Sigmoid colon (tissue), 7 donors: ENCODE data around the gene DTNA. TPM values are rescaled to one million over a fixed set of nuclear protein-coding genes. Genes with fewer than 3 reads are reported as not detected.

Experiments used
- DNase-seq: peaks from one replicate; pipeline ENCODE4 v3.0.0-alpha.2; 2019
- H3K27ac ChIP-seq, 4 donors: fragments of 200-600 bp; sonication (generic); one replicate each; pipeline ENCODE4 v1.5.1; 2016 to 2019; ENCODE audit warnings: mild to moderate bottlenecking in 1 of 4
- H3K27me3 ChIP-seq, 3 donors: fragments of 200-600 bp; sonication (generic); one replicate each; pipeline ENCODE4 v1.5.1; 2019; ENCODE audit warnings: mild to moderate bottlenecking in 1 of 3
- H3K36me3 ChIP-seq, 4 donors: fragments of 200-600 bp; sonication (generic); one replicate each; pipeline ENCODE4 v1.5.1; 2016 to 2019
- H3K4me1 ChIP-seq, 4 donors: fragments of 200-600 bp; sonication (generic); one replicate each; pipeline ENCODE4 v1.5.1; 2017 to 2019
- H3K4me3 ChIP-seq, 4 donors: fragments of 200-600 bp; sonication (generic); one replicate each; pipeline ENCODE4 v1.5.1; 2017 to 2019; ENCODE audit warnings: mild to moderate bottlenecking in 2 of 4, moderate library complexity in 1 of 4
- H3K9me3 ChIP-seq, 4 donors: fragments of 200-600 bp in 3 of 4; sonication (generic) in 3 of 4; one replicate each; pipeline versions ENCODE4 v1.5.1 to v1.6.1; 2013 to 2019
- EP300 ChIP-seq, 4 donors: sonication (generic); formaldehyde crosslinking; IDR thresholded peaks; one replicate each; pipeline ENCODE4 v1.6.1; 2017; ENCODE audit warnings: antibody characterized with exemption in 4 of 4
- POLR2A ChIP-seq, 2 donors: fragments of 450-650 bp; IDR thresholded peaks; one replicate each; pipeline ENCODE4 v1.6.1; 2016; ENCODE audit warnings: antibody characterized with exemption in 2 of 2, mild to moderate bottlenecking in 2 of 2, moderate library complexity in 2 of 2
- POLR2AphosphoS5 ChIP-seq, 4 donors: sonication (generic); formaldehyde crosslinking; IDR thresholded peaks; one replicate each; pipeline ENCODE4 v1.6.1; 2017; ENCODE audit warnings: antibody characterized with exemption in 4 of 4
- WGBS, 2 donors: extraction: QIAGEN DNeasy Blood & Tissue Kit; methylation state at CpG; one replicate each; pipeline ENCODE4 v1.1.7; 2013; 5-methylcytosine and 5-hydroxymethylcytosine counted together
- intact Hi-C: fragments of 100-400 bp; cut with DNase I; formaldehyde crosslinking; loops from one replicate; pipeline ENCODE4 v1.15.1; 2023
- polyA plus RNA-seq, 3 donors: library from polyadenylated mRNA; stranded (reverse); fragments of 200-250 nt; gene quantifications; one replicate each; pipeline ENCODE4 v1.2.3, GENCODE V29; 2013
- total RNA-seq, 4 donors: library from RNA; depleted of rRNA; stranded (reverse); fragments of >200 nt; gene quantifications; one replicate each; pipeline ENCODE4 v1.1.0, GENCODE V29; 2016
- TF ChIP-seq, protein P1 (sequence below), 4 experiments: fragments of 450-650 bp in 3 of 4; fragments of 200-600 bp in 1 of 4; IDR thresholded peaks; one replicate each; pipeline ENCODE4 v1.5.1; 2016 to 2019; ENCODE audit warnings: antibody characterized with exemption in 4 of 4, mild to moderate bottlenecking in 3 of 4, moderate library complexity in 2 of 4
- donor health status: healthy with polysubstance abuse.
- donor health status: Bipolar disorder and iron deficiency.
- donor health status: healthy.

The DTNA gene
- total and polyA plus RNA-seq, 7 donors: 1.4 to 140 (median 71.9) TPM

DNA sequence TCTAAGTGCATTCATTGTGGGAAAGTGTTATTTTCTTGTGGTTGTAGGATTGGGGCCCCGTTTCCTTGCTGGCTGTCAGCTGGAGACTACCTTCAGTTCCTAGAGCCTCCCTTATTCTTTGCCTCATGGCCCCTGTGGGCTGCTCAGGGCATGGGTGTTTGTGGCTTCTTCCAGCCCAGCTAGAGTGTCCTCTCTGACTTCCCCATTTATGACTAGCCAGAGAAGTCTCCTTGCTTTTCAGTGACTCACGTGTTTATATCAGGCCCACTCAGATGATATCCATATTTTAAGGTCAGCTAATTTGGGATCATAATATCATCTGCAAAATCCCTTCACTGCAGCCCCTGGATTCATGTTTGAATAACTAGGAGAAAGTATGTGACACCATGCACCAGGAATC is 62.8 kb downstream of the DTNA start:
- Histone ChIP-seq H3K27me3 (no peaks in the 10 kb centered on the region), H3K36me3 (peaks cover 0 to 4% (median 2%) of the 10 kb centered on the region in 4 donors), H3K4me3 (no peak overlapping the region), H3K4me1 (peaks cover 3 to 30% (median 25%) of the 10 kb centered on the region in 4 donors), H3K27ac (peak overlapping the region; percentile 62 to 76 (median 68)), H3K9me3 (no peaks in the 10 kb centered on the region)
- no peak for DNase-seq
- intact Hi-C loops: loop anchor here (5.0 kb wide), 1 partner anchor 111 kb away; no protein-coding TSS in a partner anchor
- TF ChIP-seq EP300 (IDR thresholded peaks at IDR 0.05) (no peak), POLR2AphosphoS5 (IDR thresholded peaks at IDR 0.05) (no peak), POLR2A (IDR thresholded peaks at IDR 0.05) (no peak)
- TF ChIP-seq, protein P1, sequence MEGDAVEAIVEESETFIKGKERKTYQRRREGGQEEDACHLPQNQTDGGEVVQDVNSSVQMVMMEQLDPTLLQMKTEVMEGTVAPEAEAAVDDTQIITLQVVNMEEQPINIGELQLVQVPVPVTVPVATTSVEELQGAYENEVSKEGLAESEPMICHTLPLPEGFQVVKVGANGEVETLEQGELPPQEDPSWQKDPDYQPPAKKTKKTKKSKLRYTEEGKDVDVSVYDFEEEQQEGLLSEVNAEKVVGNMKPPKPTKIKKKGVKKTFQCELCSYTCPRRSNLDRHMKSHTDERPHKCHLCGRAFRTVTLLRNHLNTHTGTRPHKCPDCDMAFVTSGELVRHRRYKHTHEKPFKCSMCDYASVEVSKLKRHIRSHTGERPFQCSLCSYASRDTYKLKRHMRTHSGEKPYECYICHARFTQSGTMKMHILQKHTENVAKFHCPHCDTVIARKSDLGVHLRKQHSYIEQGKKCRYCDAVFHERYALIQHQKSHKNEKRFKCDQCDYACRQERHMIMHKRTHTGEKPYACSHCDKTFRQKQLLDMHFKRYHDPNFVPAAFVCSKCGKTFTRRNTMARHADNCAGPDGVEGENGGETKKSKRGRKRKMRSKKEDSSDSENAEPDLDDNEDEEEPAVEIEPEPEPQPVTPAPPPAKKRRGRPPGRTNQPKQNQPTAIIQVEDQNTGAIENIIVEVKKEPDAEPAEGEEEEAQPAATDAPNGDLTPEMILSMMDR (IDR thresholded peaks at IDR 0.05): no peak
- 45 to 76% methylated on average over 2 of the region's 2 CpGs for whole genome bisulfite sequencing, 2 donors

DNA sequence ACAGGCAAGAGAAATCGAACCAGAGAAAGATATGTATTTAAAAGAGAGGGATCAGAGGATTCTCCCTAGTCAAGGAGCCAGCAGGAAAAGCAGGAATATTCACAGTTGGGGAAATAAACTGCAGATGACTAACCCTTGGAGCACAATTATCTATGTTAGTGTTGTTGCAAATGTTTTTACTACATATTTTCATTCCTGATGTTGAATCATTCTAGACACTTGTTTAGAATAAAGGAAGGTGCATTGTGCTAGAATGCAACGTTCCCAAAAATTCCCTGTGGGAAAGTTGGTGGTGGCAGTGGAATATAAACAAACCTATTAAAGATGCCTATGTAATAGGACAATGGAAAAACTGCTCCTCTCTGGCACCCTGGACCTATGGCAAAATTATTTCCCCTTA is 63.3 kb downstream of the DTNA start:
- intact Hi-C loops: loop anchor here (5.0 kb wide), 1 partner anchor 111 kb away; no protein-coding TSS in a partner anchor
- Histone ChIP-seq H3K27me3 (no peaks in the 10 kb centered on the region), H3K4me3 (peak overlapping the region in 1 of 4 donors; percentile 1), H3K36me3 (no peaks in the 10 kb centered on the region), H3K27ac (peak overlapping the region; percentile 62 to 76 (median 68)), H3K4me1 (peaks cover 3 to 30% (median 25%) of the 10 kb centered on the region in 4 donors), H3K9me3 (no peaks in the 10 kb centered on the region)
- no peak for DNase-seq
- WGBS, 2 donors: 32 to 37% methylated on average over 2 of the region's 2 CpGs
- TF ChIP-seq POLR2AphosphoS5 (IDR thresholded peaks at IDR 0.05): peak in 1 of 4 donors; percentile 36
- TF ChIP-seq EP300 (IDR thresholded peaks at IDR 0.05): peak in 2 of 4 donors; percentile 28
- TF ChIP-seq, protein P1 (IDR thresholded peaks at IDR 0.05): no peak

DNA sequence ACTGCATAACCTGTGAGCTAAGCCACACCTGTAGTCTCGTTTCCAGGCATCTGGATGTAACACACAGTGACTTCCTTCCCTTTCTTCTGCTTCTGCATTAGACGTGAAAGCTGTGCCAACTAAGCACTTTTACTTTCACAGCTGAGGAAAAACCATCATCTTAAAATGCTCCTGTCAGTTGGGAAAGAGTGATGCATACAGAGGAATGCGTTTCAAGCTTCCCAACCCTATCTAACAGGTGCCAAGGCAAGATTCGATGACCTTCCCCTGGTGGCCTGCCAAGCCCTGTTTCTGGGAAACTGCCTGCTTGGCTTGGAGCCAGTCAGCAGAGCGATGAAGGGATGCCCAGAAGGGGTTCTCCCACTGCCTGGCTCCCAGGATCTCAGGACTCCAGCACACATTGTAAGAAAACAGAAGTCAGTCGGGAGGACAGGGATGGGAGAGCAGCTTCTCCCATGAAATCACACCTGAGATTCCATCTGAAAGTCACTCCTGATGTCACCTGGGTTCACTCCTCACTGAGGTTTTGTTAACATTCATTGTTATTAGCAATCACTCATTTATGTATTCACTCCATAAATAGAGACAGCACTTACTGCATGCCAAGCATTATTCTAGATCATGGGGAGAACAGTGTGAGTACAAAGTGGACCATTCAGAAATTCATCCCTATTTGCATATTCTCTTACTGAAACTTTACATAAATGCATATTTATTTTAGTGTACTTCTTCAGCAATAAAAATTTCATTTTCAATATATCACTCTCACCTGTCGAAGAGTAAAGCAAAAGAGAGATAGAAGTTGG is 64.1 kb downstream of the DTNA start:
- peak overlapping the region; percentile 62 to 76 (median 68) for H3K27ac ChIP-seq

DNA sequence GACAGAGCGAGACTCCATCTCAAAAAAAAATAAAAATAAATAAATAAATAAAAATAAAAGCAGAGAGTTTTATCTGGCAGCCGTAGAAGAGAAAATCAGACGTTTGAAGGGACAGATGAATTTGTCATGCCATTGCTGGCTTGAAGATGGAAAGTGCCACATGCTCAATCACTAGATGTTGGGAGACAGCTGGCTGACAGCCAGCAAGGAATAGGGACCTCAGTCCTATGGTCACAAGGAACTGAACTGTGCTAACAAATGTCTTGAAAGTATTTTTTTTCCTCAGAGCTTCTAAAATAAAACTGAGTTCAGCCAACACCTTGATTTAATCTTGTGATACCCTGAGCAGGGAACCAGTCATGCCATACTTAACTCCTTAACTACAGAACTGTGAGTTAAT is 65.4 kb downstream of the DTNA start:
- intact Hi-C loops: no loop called here
- TF ChIP-seq POLR2AphosphoS5 (IDR thresholded peaks at IDR 0.05) (no peak), POLR2A (IDR thresholded peaks at IDR 0.05) (no peak), EP300 (IDR thresholded peaks at IDR 0.05) (no peak)
- TF ChIP-seq, protein P1 (IDR thresholded peaks at IDR 0.05): no peak

More for the DNA sequence above, 64.1 kb downstream of the DTNA start:
- Histone ChIP-seq H3K4me3 (peak overlapping the region in 2 of 4 donors; percentile 1 to 12), H3K27me3 (no peaks in the 10 kb centered on the region), H3K9me3 (no peaks in the 10 kb centered on the region), H3K4me1 (peaks cover 3 to 30% (median 25%) of the 10 kb centered on the region in 4 donors), H3K36me3 (no peaks in the 10 kb centered on the region)
- WGBS, 2 donors: 21 to 25% methylated on average over 7 of the region's 7 CpGs
- intact Hi-C loops: loop anchor here (5.0 kb wide), 1 partner anchor 112 kb away; no protein-coding TSS in a partner anchor
- DNase-seq: peak; percentile 70
- no peak for TF ChIP-seq EP300 (IDR thresholded peaks at IDR 0.05)
- peak in 3 of 4 donors; percentile 22 to 45 (median 44) for TF ChIP-seq POLR2AphosphoS5 (IDR thresholded peaks at IDR 0.05)
- TF ChIP-seq, protein P1 (IDR thresholded peaks at IDR 0.05): no peak
- TF ChIP-seq POLR2A (IDR thresholded peaks at IDR 0.05): no peak

More for the DNA sequence above, 65.4 kb downstream of the DTNA start:
- H3K36me3 ChIP-seq: no peaks in the 10 kb centered on the region
- H3K27me3 ChIP-seq: no peaks in the 10 kb centered on the region
- no peaks in the 10 kb centered on the region for H3K9me3 ChIP-seq
- H3K4me1 ChIP-seq: peaks cover 3 to 30% (median 25%) of the 10 kb centered on the region in 4 donors
- H3K27ac ChIP-seq: no peak overlapping the region
- H3K4me3 ChIP-seq: no peak overlapping the region
- WGBS, 2 donors: 84 to 85% methylated on average over 3 of the region's 3 CpGs
- no peak for DNase-seq
